SU-DHL-6 (cell line): ENCODE data around the gene OAS1.

Experiments
- H2AFZ ChIP-seq: fragments of 200-600 bp; sonication (generic); 2 replicates; pipeline ENCODE4 v1.6.1; 2014; ENCODE audit warnings: low read depth, mild to moderate bottlenecking, moderate library complexity, mixed read lengths, antibody characterized with exemption, low read length; ENCODE audit not compliant: severe bottlenecking
- H3F3A ChIP-seq: fragments of 200-600 bp; shearing (Covaris generic); 2 replicates; pipeline ENCODE4 v1.6.0; 2016; ENCODE audit warnings: antibody characterized with exemption, mild to moderate bottlenecking; ENCODE audit not compliant: insufficient read depth
- H3K27ac ChIP-seq: fragments of 200-600 bp; sonication (generic); 2 replicates; pipeline ENCODE4 v1.5.1; 2016; ENCODE audit warnings: low read depth, mild to moderate bottlenecking, low read length, moderate library complexity, mixed read lengths
- H3K27me3 ChIP-seq: fragments of 200-600 bp; sonication (generic), shearing (Covaris generic); 2 replicates; pipeline ENCODE4 v1.6.0; 2014; ENCODE audit warnings: mild to moderate bottlenecking, low read length
- H3K36me3 ChIP-seq: fragments of 200-600 bp; sonication (generic); 2 replicates; pipeline ENCODE4 v1.6.1; 2014; ENCODE audit warnings: mild to moderate bottlenecking, low read length, mixed read lengths
- H3K4me2 ChIP-seq: fragments of 300-600, 200-600 bp; shearing (Covaris generic), sonication (generic); 2 replicates; pipeline ENCODE4 v1.6.0; 2014; ENCODE audit warnings: low read length, low read depth, mild to moderate bottlenecking; ENCODE audit not compliant: poor library complexity, severe bottlenecking
- H3K4me3 ChIP-seq: fragments of 200-600 bp; sonication (generic); 2 replicates; pipeline ENCODE4 v1.5.1; 2014; ENCODE audit warnings: antibody characterized with exemption, low read length, mild to moderate bottlenecking, mixed read lengths; ENCODE audit not compliant: insufficient read depth, poor library complexity, severe bottlenecking
- H3K79me2 ChIP-seq: fragments of 200-600 bp; sonication (generic); 2 replicates; pipeline ENCODE4 v1.6.1; 2014; ENCODE audit warnings: mild to moderate bottlenecking, low read length, moderate library complexity; ENCODE audit not compliant: insufficient read depth
- H3K9ac ChIP-seq: fragments of 200-600 bp; sonication (generic); 2 replicates; pipeline ENCODE4 v1.7.0; 2014; ENCODE audit warnings: mild to moderate bottlenecking, low read length
- H3K9me2 ChIP-seq: fragments of 200-600 bp; sonication (generic); replicated peaks from 2 replicates; pipeline ENCODE4 v1.6.1; 2014; ENCODE audit warnings: low read length; ENCODE audit not compliant: insufficient read depth
- H3K9me3 ChIP-seq: fragments of 200-600 bp; sonication (generic); 2 replicates; pipeline ENCODE4 v1.6.1; 2014; ENCODE audit warnings: low read length, mixed read lengths; ENCODE audit not compliant: insufficient read depth
- H4K20me1 ChIP-seq: fragments of 200-600 bp; sonication (generic); 2 replicates; pipeline ENCODE4 v1.6.1; 2014; ENCODE audit warnings: low read depth, mild to moderate bottlenecking, antibody characterized with exemption, low read length, moderate library complexity, mixed read lengths
- EZH2phosphoT487 ChIP-seq: fragments of 200-600 bp; sonication (generic), shearing (Covaris generic); conservative IDR thresholded peaks from 2 replicates; pipeline ENCODE4 v1.6.1; 2018; ENCODE audit warnings: mild to moderate bottlenecking, antibody characterized with exemption, low read length, moderate library complexity, mixed read lengths
- TF ChIP-seq, protein P1 (sequence below): fragments of 200-600 bp; sonication (generic); IDR thresholded peaks from one replicate; pipeline ENCODE4 v1.5.1; 2017; ENCODE audit warnings: antibody characterized with exemption, mild to moderate bottlenecking, low read length, moderate library complexity; ENCODE audit not compliant: insufficient read depth, poor library complexity, severe bottlenecking

OAS1 gene

DNA sequence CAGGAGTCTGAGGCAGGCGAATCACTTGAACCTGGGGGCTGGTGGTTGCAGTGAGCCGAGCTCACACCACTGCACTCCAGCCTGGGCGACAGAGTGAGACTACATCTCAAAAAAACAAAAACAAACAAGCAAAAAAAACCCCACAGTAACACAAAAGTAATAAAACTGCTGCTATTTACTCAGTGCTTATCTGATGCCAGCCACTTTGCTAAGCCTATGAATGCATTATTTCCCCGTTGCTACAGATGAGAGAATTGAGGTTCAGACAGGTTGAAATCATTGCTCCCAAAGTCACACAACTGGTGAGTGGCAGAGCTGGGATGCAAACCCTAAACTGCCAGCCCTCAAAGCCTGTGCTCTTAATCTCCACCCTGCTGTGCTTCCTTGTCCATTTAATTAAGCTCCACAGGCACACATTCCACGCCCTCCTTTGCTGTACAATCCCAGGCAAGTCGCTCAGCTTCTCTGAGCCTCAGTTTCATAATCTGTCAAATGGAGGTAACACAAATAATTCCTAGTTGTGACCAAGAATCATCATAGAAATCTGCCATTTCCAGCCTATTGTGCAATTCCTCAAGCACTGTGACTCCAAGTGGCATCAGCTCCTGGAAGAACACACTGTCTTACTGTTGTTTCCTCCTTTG is 25.8 kb downstream of the OAS1 start:
- H3K9me3 ChIP-seq, result no peaks in the 10 kb centered on the region
- no peaks in the 10 kb centered on the region for H4K20me1 ChIP-seq
- H3K27ac ChIP-seq, result no peak overlapping the region
- no peaks in the 10 kb centered on the region for H3K27me3 ChIP-seq
- TF ChIP-seq, protein P1, sequence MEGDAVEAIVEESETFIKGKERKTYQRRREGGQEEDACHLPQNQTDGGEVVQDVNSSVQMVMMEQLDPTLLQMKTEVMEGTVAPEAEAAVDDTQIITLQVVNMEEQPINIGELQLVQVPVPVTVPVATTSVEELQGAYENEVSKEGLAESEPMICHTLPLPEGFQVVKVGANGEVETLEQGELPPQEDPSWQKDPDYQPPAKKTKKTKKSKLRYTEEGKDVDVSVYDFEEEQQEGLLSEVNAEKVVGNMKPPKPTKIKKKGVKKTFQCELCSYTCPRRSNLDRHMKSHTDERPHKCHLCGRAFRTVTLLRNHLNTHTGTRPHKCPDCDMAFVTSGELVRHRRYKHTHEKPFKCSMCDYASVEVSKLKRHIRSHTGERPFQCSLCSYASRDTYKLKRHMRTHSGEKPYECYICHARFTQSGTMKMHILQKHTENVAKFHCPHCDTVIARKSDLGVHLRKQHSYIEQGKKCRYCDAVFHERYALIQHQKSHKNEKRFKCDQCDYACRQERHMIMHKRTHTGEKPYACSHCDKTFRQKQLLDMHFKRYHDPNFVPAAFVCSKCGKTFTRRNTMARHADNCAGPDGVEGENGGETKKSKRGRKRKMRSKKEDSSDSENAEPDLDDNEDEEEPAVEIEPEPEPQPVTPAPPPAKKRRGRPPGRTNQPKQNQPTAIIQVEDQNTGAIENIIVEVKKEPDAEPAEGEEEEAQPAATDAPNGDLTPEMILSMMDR, result no peak
- TF ChIP-seq EZH2phosphoT487, result no peak
- H3F3A ChIP-seq, result no peaks in the 10 kb centered on the region
- H3K4me2 ChIP-seq, result no peak overlapping the region
- H3K36me3 ChIP-seq, result no peaks in the 10 kb centered on the region
- H3K79me2 ChIP-seq, result no peaks in the 10 kb centered on the region
- H2AFZ ChIP-seq, result no peak overlapping the region
- no peaks in the 10 kb centered on the region for H3K9me2 ChIP-seq
- H3K9ac ChIP-seq, result no peak overlapping the region
- no peak overlapping the region for H3K4me3 ChIP-seq

DNA sequence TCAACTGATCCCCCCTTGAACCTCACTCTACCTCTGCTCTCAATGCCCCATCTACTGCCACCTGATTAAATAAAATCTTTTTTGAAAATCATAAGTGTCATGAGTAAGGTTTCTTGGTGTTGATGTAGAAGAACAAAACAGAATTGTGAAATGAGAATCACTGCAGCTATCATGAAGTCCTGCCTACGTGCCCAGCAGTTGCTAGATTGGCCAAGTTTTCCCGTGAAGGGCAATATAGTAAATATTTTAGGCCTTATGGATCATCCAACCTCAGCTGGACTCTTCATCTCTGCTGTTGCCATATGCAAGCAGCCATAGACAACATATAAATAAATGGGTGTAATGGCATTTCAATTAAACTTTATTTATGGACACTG is 26.4 kb downstream of the OAS1 start:
- Histone ChIP-seq H3K36me3 (no peaks in the 10 kb centered on the region), H3K9ac (no peak overlapping the region), H3K27ac (no peak overlapping the region), H3K27me3 (no peaks in the 10 kb centered on the region), H3K79me2 (no peaks in the 10 kb centered on the region), H4K20me1 (no peaks in the 10 kb centered on the region), H3K9me3 (no peaks in the 10 kb centered on the region), H3K4me3 (no peak overlapping the region), H3F3A (no peaks in the 10 kb centered on the region), H3K4me2 (no peak overlapping the region), H2AFZ (no peak overlapping the region), H3K9me2 (no peaks in the 10 kb centered on the region)
- TF ChIP-seq, protein P1, result no peak
- TF ChIP-seq EZH2phosphoT487, result no peak

DNA sequence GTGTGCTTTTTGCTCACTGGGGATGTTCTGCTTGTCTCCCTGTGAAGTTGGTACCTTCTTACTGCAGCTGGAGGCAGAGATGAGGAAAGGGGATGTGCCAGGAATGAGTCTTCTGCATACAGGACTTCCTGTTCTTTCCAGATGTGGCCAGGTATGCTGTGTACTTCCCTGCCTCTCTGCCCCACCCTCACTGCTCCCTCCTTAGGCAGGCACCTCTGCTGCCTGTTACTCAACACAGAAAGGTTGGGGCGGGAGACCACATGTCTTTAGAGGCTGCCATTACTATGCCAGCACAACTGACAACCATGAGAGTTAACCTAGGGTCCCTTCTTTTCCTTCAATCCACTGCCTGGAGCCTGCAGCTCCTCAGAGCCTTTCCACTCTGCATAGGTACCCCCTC is 29.5 kb downstream of the OAS1 start:
- TF ChIP-seq, protein P1, result no peak
- TF ChIP-seq EZH2phosphoT487, result no peak
- H3K36me3 ChIP-seq, result no peaks in the 10 kb centered on the region
- no peak overlapping the region for H3K9ac ChIP-seq

More for the DNA sequence above, 29.5 kb downstream of the OAS1 start:
- Histone ChIP-seq H3F3A (no peaks in the 10 kb centered on the region), H3K4me3 (no peak overlapping the region), H3K27me3 (no peaks in the 10 kb centered on the region), H2AFZ (no peak overlapping the region), H3K27ac (no peak overlapping the region), H3K4me2 (no peak overlapping the region), H3K79me2 (no peaks in the 10 kb centered on the region), H3K9me3 (no peaks in the 10 kb centered on the region), H3K9me2 (no peaks in the 10 kb centered on the region), H4K20me1 (no peaks in the 10 kb centered on the region)
